IMR-90 (cell line): ENCODE measurements around the gene LHPP. TPM values are rescaled to one million over a fixed set of nuclear protein-coding genes. Genes with fewer than 3 reads are reported as not detected.

Source experiments
- ATAC-seq: fragments of 200-7000 bp; cut with Tn5 transposase; 2 replicates; pipeline ENCODE4 v1.9.1; 2020; ENCODE audit warnings: low read depth, mild to moderate bottlenecking, moderate library complexity
- BruUV-seq: library from RNA; stranded (reverse); fragments of 400-500 nt; replicated peaks from 2 replicates; lab custom pipeline; 2021; lab: Mats Ljungman, UMichigan
- CTCF ChIA-PET: fragments of 300-600 bp; formaldehyde crosslinking; extraction: SDS; loops from one replicate; lab custom pipeline; 2021; ENCODE audit warnings: antibody characterized with exemption; lab: Yijun Ruan, JAX
- POLR2A ChIA-PET: fragments of 300-600 bp; sonication (Branson Sonifier 250); formaldehyde crosslinking; loops from one replicate; lab custom pipeline; 2022; ENCODE audit warnings: antibody characterized with exemption; ENCODE audit not compliant: unreplicated experiment; lab: Charles Lee
- DNase-seq: peaks from one replicate; pipeline ENCODE4 v3.0.0; 2013
- H2AFZ ChIP-seq: replicated peaks from 2 replicates; pipeline ENCODE3; 2013; ENCODE audit warnings: low read length, mild to moderate bottlenecking; ENCODE audit not compliant: poor library complexity
- H2AK5ac ChIP-seq: 2 replicates; pipeline ENCODE4 v1.6.1; 2013; ENCODE audit warnings: low read depth, low read length, inconsistent platforms
- H2AK9ac ChIP-seq: replicated peaks from 2 replicates; pipeline ENCODE3; 2013; ENCODE audit warnings: mild to moderate bottlenecking, low read depth, low read length, moderate library complexity; ENCODE audit not compliant: poor library complexity
- H2BK120ac ChIP-seq: 2 replicates; pipeline ENCODE4 v1.6.1; 2013; ENCODE audit warnings: low read depth, low read length, inconsistent platforms
- H2BK15ac ChIP-seq: 3 replicates; pipeline ENCODE4 v1.6.1; 2013; ENCODE audit warnings: low read depth, low read length, inconsistent platforms
- H2BK20ac ChIP-seq: 2 replicates; pipeline ENCODE4 v1.6.1; 2013; ENCODE audit warnings: low read depth, mild to moderate bottlenecking, inconsistent platforms, low read length, moderate library complexity
- H2BK5ac ChIP-seq: 2 replicates; pipeline ENCODE4 v1.6.1; 2013; ENCODE audit warnings: mild to moderate bottlenecking, low read depth, low read length, inconsistent platforms; ENCODE audit not compliant: poor library complexity, severe bottlenecking
- H3K14ac ChIP-seq: replicated peaks from 2 replicates; pipeline ENCODE4 v1.6.1; 2013; ENCODE audit warnings: low read depth, low read length, inconsistent platforms
- H3K18ac ChIP-seq: 2 replicates; pipeline ENCODE4 v1.6.1; 2013; ENCODE audit warnings: low read depth, low read length, control low read depth
- H3K23ac ChIP-seq: 2 replicates; pipeline ENCODE4 v1.6.1; 2013; ENCODE audit warnings: low read depth, low read length, inconsistent platforms
- H3K27ac ChIP-seq: 2 replicates; pipeline ENCODE4 v1.5.1; 2013; ENCODE audit warnings: mild to moderate bottlenecking, control low read depth, low read length; ENCODE audit not compliant: insufficient read depth
- H3K27me3 ChIP-seq: 2 replicates; pipeline ENCODE4 v1.6.1; 2013; ENCODE audit warnings: low read length; ENCODE audit not compliant: control insufficient read depth, insufficient read depth
- H3K36me3 ChIP-seq: 2 replicates; pipeline ENCODE4 v1.6.1; 2013; ENCODE audit warnings: low read length, mixed read lengths; ENCODE audit not compliant: control insufficient read depth, insufficient read depth
- H3K4ac ChIP-seq: 2 replicates; pipeline ENCODE4 v1.6.1; 2013; ENCODE audit warnings: low read depth, low read length, inconsistent platforms
- H3K4me1 ChIP-seq: 2 replicates; pipeline ENCODE4 v1.6.1; 2013; ENCODE audit warnings: low read length, mixed read lengths; ENCODE audit not compliant: control insufficient read depth, insufficient read depth
- H3K4me2 ChIP-seq: 2 replicates; pipeline ENCODE4 v1.6.1; 2013; ENCODE audit warnings: low read depth, mild to moderate bottlenecking, control low read depth, low read length, moderate library complexity
- H3K4me3 ChIP-seq: 2 replicates; pipeline ENCODE4 v1.5.1; 2013; ENCODE audit warnings: low read depth, mild to moderate bottlenecking, control low read depth, low read length, moderate library complexity; ENCODE audit not compliant: insufficient read depth
- H3K56ac ChIP-seq: 2 replicates; pipeline ENCODE4 v1.6.1; 2013; ENCODE audit warnings: low read length, inconsistent platforms; ENCODE audit not compliant: insufficient read depth; ENCODE audit errors: extremely low read depth
- H3K79me1 ChIP-seq, 2 experiments: 2 replicates each; pipeline ENCODE4 v1.6.1; 2013; ENCODE audit warnings: low read length in 2 of 2, inconsistent platforms in 1 of 2, low read depth in 1 of 2
- H3K9ac ChIP-seq: 2 replicates; pipeline ENCODE4 v1.6.1; 2013; ENCODE audit warnings: low read depth, low read length, control low read depth
- H3K9me1 ChIP-seq: 2 replicates; pipeline ENCODE4 v1.6.1; 2013; ENCODE audit warnings: low read length, inconsistent platforms; ENCODE audit not compliant: insufficient read depth
- H3K9me3 ChIP-seq: 2 replicates; pipeline ENCODE4 v1.6.1; 2013; ENCODE audit warnings: low read length; ENCODE audit not compliant: control insufficient read depth, insufficient read depth
- H4K20me1 ChIP-seq: 2 replicates; pipeline ENCODE4 v1.6.1; 2013; ENCODE audit warnings: low read length, inconsistent platforms; ENCODE audit not compliant: insufficient read depth
- H4K5ac ChIP-seq: 2 replicates; pipeline ENCODE4 v1.6.1; 2013; ENCODE audit warnings: mild to moderate bottlenecking, low read depth, low read length, control low read depth
- H4K8ac ChIP-seq, 2 experiments: 2 replicates each; pipeline ENCODE4 v1.6.1; 2013; ENCODE audit warnings: low read depth in 2 of 2, low read length in 2 of 2, control low read depth in 1 of 2, inconsistent platforms in 1 of 2
- H4K91ac ChIP-seq: 2 replicates; pipeline ENCODE4 v1.6.1; 2013; ENCODE audit warnings: low read depth, low read length, inconsistent platforms; ENCODE audit not compliant: insufficient read depth
- CEBPB ChIP-seq: IDR thresholded peaks from 2 replicates; pipeline ENCODE4 v1.6.1; 2012; ENCODE audit warnings: low read depth, low read length, improper control_type of control experiment
- CHD1 ChIP-seq: IDR thresholded peaks from 2 replicates; pipeline ENCODE4 v1.6.1; 2012; ENCODE audit warnings: low read depth, low read length, improper control_type of control experiment
- ELK1 ChIP-seq: fragments of 150-350 bp; IDR thresholded peaks from 2 replicates; pipeline ENCODE4 v1.6.1; 2016; ENCODE audit warnings: low read depth, mild to moderate bottlenecking, low read length, moderate library complexity, borderline replicate concordance
- FOS ChIP-seq: fragments of 150-350 bp; IDR thresholded peaks from 2 replicates; pipeline ENCODE4 v1.6.1; 2016; ENCODE audit warnings: low read depth, low read length
- MAFK ChIP-seq: IDR thresholded peaks from 2 replicates; pipeline ENCODE4 v1.6.1; 2012; ENCODE audit warnings: low read depth, low read length, improper control_type of control experiment
- MAZ ChIP-seq: IDR thresholded peaks from 2 replicates; pipeline ENCODE4 v1.6.1; 2012; ENCODE audit warnings: low read depth, mild to moderate bottlenecking, low read length, improper control_type of control experiment, moderate library complexity, borderline replicate concordance
- MXI1 ChIP-seq: IDR thresholded peaks from 2 replicates; pipeline ENCODE4 v1.6.1; 2012; ENCODE audit warnings: low read depth, mild to moderate bottlenecking, low read length, moderate library complexity, borderline replicate concordance
- NFE2L2 ChIP-seq: fragments of 150-350 bp; IDR thresholded peaks from 2 replicates; pipeline ENCODE4 v1.6.1; 2016; ENCODE audit warnings: low read depth, mild to moderate bottlenecking, low read length
- POLR2A ChIP-seq: IDR thresholded peaks from 2 replicates; pipeline ENCODE4 v1.6.1; 2012; ENCODE audit warnings: mild to moderate bottlenecking, low read depth, low read length
- RAD21 ChIP-seq: IDR thresholded peaks from 2 replicates; pipeline ENCODE4 v1.6.1; 2012; ENCODE audit warnings: low read length, improper control_type of control experiment
- RCOR1 ChIP-seq: IDR thresholded peaks from 2 replicates; pipeline ENCODE4 v1.6.1; 2012; ENCODE audit warnings: mild to moderate bottlenecking, low read length, improper control_type of control experiment; ENCODE audit not compliant: insufficient replicate concordance
- RFX5 ChIP-seq: IDR thresholded peaks from 2 replicates; pipeline ENCODE4 v1.8.0; 2012; ENCODE audit warnings: low read depth, mild to moderate bottlenecking, low read length, moderate library complexity
- SMC3 ChIP-seq: fragments of 150-350 bp; IDR thresholded peaks from 2 replicates; pipeline ENCODE4 v1.6.1; 2016; ENCODE audit warnings: low read depth, mild to moderate bottlenecking, antibody characterized with exemption, low read length, moderate library complexity
- USF2 ChIP-seq: fragments of 150-350 bp; IDR thresholded peaks from 2 replicates; pipeline ENCODE4 v1.6.1; 2017; ENCODE audit warnings: mild to moderate bottlenecking, antibody characterized with exemption, low read length, low read depth
- WGBS, 2 experiments: methylation state at CpG; one replicate each; pipeline versions ENCODE4 v1.1.5 to v1.1.7; 2013; ENCODE audit warnings: missing lambda C conversion rate in 2 of 2; ENCODE audit not compliant: insufficient read length in 1 of 2; ENCODE audit errors: extremely low coverage in 2 of 2; 5-methylcytosine and 5-hydroxymethylcytosine counted together
- dilution Hi-C: fragments of 300-500 bp; cut with HindIII; formaldehyde crosslinking; loops from one replicate; pipeline ENCODE4 v1.14.3; 2018; ENCODE audit warnings: low sequenced_read_pairs; ENCODE audit not compliant: unreplicated experiment
- in situ Hi-C: fragments of 300-500 bp; cut with MboI; formaldehyde crosslinking; loops from 3 replicates; pipeline ENCODE4 v1.14.3; 2019; ENCODE audit warnings: low sequenced_read_pairs, inconsistent platforms, mixed read lengths
- intact Hi-C: fragments of 100-400 bp; cut with micrococcal nuclease; formaldehyde crosslinking; loops from 2 replicates; pipeline ENCODE4 v1.10.0; 2022
- polyA plus RNA-seq, 3 experiments: library from polyadenylated mRNA; depleted of rRNA; stranded (reverse); fragments of >200 nt; gene quantifications; 2 replicates each; pipeline ENCODE4 v1.2.3, GENCODE V29; 2012; ENCODE audit warnings: low replicate concordance in 1 of 3
- total RNA-seq: library from RNA; depleted of rRNA; stranded (reverse); fragments of >200 nt; gene quantifications from 2 replicates; pipeline ENCODE4 v1.2.3, GENCODE V29; 2012
- TF ChIP-seq, protein P1 (sequence below): conservative IDR thresholded peaks from 2 replicates; pipeline ENCODE4 v1.5.1; 2012; ENCODE audit warnings: mild to moderate bottlenecking, low read depth, low read length, improper control_type of control experiment

The LHPP gene
- total and polyA plus RNA-seq, 2 of the 4 experiments (the other 2 are of a cell fraction), result 2.7 to 8.3 TPM

DNA sequence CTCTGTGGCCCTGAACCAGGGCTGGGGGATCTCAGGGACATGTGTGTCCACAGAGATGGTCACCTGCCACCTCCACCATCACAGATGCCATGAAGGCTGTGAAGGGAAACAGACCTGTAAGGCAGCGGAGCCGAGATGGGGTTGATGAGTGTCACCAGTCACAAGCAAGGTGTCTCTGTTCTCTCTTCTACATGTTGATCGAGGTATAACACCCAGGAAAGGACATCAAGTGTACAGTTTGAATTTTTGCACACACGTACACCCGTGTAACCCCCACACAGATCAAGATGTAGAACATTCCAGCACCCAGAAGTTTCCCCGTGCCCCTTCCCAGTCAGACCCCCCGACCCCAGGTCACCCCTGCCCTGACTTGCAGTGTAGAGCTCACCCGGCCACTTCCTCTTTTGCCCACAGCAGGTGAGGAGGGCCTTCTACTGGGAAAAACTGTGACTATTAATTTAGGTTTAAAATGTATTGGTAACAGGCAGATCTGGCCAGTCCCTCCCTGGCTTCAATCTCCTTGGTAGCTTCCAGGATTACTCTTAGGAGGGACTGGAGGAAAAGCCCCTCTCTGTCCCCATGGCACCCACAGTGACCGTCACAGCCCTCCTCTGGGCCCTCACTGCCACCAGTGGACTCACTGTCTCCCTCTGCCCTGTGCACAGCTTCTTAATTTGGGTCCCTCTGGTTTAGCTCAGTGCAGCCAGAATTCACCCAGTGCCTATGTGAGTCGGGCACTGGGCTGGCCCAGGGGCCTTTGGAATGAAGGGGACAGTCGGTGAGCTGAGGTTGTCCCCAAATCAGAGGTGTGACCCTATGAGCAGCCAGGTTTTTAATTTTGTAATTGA, 108.2 kb downstream of the LHPP start:
- Histone ChIP-seq H3K4me1 (no peaks in the 10 kb centered on the region), H2AK9ac (no peak overlapping the region), H3K4ac (no peak overlapping the region), H4K8ac (no peak overlapping the region), H2BK20ac (no peak overlapping the region), H4K5ac (no peak overlapping the region), H3K56ac (no peak overlapping the region), H3K27ac (no peak overlapping the region), H3K4me3 (no peak overlapping the region), H2BK15ac (no peak overlapping the region), H3K36me3 (no peaks in the 10 kb centered on the region), H3K23ac (no peak overlapping the region), H3K79me1 (no peaks in the 10 kb centered on the region), H3K9ac (no peak overlapping the region), H2AFZ (no peak overlapping the region), H2AK5ac (no peak overlapping the region), H3K18ac (no peak overlapping the region), H3K4me2 (no peak overlapping the region), H2BK120ac (no peak overlapping the region), H3K9me3 (no peaks in the 10 kb centered on the region), H3K27me3 (peaks cover 24% of the 10 kb centered on the region), H4K20me1 (0 out of 2 replicates have a peak, but pooled peaks cover 3% of the 10 kb centered on the region), H3K14ac (no peak overlapping the region), H2BK5ac (no peak overlapping the region), H3K9me1 (no peaks in the 10 kb centered on the region), H4K91ac (no peak overlapping the region)
- ATAC-seq (no peak), DNase-seq (no peak)
- in situ Hi-C loops (no loop called here), dilution Hi-C loops (no loop called here), intact Hi-C loops (no loop called here)
- ChIA-PET POLR2A (no interaction called here), CTCF (no interaction called here)
- BruUV-seq, result no TSS peak
- WGBS, 2 experiments, result no CpG with 5 or more reads among the region's 11 CpGs
- TF ChIP-seq CHD1, result no peak
- TF ChIP-seq, protein P1, sequence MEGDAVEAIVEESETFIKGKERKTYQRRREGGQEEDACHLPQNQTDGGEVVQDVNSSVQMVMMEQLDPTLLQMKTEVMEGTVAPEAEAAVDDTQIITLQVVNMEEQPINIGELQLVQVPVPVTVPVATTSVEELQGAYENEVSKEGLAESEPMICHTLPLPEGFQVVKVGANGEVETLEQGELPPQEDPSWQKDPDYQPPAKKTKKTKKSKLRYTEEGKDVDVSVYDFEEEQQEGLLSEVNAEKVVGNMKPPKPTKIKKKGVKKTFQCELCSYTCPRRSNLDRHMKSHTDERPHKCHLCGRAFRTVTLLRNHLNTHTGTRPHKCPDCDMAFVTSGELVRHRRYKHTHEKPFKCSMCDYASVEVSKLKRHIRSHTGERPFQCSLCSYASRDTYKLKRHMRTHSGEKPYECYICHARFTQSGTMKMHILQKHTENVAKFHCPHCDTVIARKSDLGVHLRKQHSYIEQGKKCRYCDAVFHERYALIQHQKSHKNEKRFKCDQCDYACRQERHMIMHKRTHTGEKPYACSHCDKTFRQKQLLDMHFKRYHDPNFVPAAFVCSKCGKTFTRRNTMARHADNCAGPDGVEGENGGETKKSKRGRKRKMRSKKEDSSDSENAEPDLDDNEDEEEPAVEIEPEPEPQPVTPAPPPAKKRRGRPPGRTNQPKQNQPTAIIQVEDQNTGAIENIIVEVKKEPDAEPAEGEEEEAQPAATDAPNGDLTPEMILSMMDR, result no peak
- TF ChIP-seq RFX5, result no peak
- no peak for TF ChIP-seq POLR2A
- TF ChIP-seq CEBPB, result no peak
- TF ChIP-seq RCOR1, result no peak
- no peak for TF ChIP-seq ELK1
- no peak for TF ChIP-seq RAD21
- no peak for TF ChIP-seq MAFK
- TF ChIP-seq MXI1, result no peak
- no peak for TF ChIP-seq SMC3
- TF ChIP-seq NFE2L2, result no peak
- no peak for TF ChIP-seq USF2
- no peak for TF ChIP-seq FOS
- no peak for TF ChIP-seq MAZ
